Brain pericyte (primary cell): ENCODE results near the gene OR52E4.

Experiments
- DNase-seq: peaks from one replicate; pipeline ENCODE4 v3.0.0-alpha.2; 2012; ENCODE audit warnings: low read depth, low spot score

Gene OR52E4

GRCh38 chr11:5929571-5930368 lies 49.3 kb downstream of the OR52E4 start:
- no peak for DNase-seq

GRCh38 chr11:5930614-5931013 lies 50.2 kb downstream of the OR52E4 start:
- DNase-seq: no peak

DNA sequence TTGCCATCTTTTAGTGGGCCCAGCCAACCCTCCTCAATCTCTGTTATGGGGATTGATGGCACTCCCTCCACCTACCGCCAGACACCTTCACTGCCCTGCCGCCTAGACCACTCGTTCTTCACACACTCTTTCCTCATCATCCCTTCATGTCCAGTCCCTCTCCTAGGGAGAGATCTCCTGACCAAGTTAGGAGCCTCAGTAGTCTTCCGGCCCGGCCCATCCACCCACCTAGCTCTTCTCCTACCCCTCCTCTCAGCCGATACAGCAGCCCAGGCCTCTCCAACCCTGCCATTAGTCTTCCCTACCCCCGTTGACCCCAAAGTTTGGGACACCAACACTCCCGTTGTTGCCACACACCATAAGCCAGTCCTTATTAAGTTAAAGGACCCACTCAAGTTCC lies 50.6 kb downstream of the OR52E4 start:
- DNase-seq: no peak

GRCh38 chr11:5932671-5933070 lies 52.2 kb downstream of the OR52E4 start:
- DNase-seq: no peak

GRCh38 chr11:5933116-5933515 lies 52.7 kb downstream of the OR52E4 start:
- no peak for DNase-seq
